ENCODE data around the gene ATP6V1C2.

The ATP6V1C2 gene, protein sequence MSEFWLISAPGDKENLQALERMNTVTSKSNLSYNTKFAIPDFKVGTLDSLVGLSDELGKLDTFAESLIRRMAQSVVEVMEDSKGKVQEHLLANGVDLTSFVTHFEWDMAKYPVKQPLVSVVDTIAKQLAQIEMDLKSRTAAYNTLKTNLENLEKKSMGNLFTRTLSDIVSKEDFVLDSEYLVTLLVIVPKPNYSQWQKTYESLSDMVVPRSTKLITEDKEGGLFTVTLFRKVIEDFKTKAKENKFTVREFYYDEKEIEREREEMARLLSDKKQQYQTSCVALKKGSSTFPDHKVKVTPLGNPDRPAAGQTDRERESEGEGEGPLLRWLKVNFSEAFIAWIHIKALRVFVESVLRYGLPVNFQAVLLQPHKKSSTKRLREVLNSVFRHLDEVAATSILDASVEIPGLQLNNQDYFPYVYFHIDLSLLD

DNA sequence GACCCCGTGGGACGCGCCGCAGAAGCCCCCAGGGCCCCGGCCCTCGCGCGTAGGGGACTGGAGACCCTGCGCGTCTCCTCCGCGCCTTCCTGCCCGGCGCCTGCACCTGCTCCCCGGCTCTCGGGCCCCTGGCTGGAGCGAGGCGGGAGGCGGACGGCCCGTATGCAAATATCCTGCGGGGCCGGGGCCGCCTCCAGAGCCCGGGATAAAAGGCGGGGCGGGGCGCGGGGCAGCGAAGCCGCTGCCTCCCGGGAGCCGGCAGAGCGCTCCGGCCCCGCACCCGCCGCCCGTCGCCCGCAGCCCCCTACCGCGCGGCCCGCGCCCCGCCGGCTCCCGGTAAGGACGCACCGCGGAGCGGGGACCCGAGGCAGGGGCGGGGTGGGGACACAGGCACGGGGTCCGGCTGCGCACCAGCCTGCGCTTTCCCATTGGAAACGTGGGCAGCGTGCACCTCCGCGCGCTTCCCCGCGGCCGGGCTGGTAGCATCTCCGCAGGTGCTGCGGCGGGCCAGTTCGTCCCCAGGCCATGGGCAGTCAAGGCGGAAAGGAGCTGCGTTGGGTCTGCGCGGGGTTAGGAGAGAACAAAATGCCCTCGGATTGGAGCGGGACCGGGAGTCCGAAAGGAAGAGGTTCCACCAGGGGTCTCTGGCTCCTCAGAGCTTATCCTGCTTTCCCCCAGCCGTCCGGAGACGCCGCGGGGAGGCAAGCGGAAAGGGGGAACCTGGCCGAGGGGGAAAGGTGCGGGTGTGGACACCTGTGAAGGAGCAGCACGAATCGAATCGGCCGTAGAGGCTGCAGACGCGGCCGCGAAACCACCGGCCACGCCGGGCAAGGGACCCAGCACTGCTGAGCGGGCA is at the start of gene ATP6V1C2:
Gene ATP6V1C2 (plus strand): TSS at position 235 of the 856 bp plus-strand sequence. CDS start 1,220 bp downstream, outside the sequence.
- DNase-seq (ENCODE audit: low read depth): no peak

DNA sequence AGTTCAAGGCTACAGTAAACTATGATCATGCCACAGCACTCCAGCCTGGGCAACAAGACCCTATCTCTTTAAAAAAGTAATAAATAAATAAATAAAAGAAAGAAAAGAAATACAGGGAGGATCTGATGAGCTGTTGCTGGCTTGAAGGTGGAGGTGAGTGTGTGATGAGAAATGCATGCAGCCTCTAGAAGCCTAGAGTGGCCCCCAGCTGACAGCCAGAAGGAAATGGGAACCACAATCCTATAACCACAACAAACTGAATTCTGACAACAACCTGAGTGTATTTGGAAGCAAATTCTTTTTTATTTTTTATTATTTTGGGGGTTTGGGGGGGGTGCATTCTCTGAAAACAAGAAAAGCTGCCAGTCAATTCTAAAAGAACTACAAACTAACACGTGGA is 46.3 kb upstream of the ATP6V1C2 start:
- DNase-seq (ENCODE audit: low read depth): no peak

DNA sequence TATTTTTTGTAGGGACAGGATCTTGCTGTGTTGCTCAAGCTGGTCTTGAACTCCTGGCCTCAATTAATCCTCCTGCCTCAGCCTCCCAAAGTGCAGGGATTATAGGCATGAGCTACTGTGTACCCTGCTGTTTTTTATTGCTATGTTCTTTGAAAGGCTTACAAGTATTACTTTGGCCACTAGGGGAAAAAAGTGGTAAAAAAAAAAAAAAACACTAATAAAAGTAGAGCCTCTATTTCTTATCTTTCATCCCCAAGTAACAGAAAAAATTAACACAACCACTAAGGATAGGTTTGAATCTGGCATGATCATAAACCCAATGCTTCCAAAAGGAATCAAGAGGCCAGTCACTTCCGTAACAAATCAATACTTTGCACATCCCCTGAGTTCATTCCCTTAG is 43.2 kb upstream of the ATP6V1C2 start:
- DNase-seq (ENCODE audit: low read depth): no peak

- no peak for DNase-seq (ENCODE audit: low read depth)
Measured at GRCh38 chr2:10680214-10680613, 41.2 kb upstream of the ATP6V1C2 start.

DNA sequence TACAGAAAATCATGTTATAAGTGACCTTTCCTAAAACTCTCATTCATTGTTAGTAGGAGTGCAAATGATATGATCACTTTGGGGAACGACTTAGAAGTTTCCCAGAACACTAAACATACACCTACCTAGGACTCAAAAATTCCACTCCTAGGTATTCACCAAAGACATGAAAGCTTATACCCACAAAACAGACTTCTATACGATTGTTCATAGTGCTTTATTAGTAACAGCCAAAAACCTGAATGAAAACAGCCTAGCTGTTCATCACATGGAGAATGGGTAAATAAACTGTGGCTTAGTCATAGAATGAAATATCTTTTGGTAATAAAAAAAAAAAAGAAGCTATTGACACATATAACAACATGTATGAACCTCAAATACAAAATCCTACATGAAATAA is 40.5 kb upstream of the ATP6V1C2 start:
- DNase-seq (ENCODE audit: low read depth): no peak

DNA sequence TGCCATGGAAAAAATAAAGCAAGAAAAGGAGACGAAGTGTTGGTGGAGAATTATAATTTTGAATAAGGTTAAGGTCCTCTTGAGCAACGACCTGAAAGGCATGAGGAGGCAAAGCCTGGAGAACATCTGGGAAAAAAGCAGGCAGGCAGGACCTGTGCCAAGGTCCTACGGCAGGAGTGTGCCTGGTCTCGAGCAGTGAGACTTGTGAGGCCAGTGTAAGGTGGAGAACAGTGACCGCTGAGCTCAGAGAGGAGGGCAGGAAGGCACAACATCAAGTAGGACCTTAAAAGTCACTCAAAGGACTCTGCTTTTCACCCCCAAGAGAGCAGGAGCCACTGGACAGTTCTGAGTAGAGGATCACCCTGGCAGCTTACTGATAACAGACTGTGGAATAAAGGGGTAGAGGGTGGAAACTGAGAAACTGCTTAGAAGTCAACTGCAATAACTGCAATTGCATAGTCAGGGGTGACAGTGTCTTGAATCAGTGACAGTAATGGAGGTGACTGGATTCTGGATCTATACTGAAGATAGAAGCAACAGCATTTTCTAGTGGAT is 35.2 kb upstream of the ATP6V1C2 start:
- no peak for DNase-seq (ENCODE audit: low read depth)

DNA sequence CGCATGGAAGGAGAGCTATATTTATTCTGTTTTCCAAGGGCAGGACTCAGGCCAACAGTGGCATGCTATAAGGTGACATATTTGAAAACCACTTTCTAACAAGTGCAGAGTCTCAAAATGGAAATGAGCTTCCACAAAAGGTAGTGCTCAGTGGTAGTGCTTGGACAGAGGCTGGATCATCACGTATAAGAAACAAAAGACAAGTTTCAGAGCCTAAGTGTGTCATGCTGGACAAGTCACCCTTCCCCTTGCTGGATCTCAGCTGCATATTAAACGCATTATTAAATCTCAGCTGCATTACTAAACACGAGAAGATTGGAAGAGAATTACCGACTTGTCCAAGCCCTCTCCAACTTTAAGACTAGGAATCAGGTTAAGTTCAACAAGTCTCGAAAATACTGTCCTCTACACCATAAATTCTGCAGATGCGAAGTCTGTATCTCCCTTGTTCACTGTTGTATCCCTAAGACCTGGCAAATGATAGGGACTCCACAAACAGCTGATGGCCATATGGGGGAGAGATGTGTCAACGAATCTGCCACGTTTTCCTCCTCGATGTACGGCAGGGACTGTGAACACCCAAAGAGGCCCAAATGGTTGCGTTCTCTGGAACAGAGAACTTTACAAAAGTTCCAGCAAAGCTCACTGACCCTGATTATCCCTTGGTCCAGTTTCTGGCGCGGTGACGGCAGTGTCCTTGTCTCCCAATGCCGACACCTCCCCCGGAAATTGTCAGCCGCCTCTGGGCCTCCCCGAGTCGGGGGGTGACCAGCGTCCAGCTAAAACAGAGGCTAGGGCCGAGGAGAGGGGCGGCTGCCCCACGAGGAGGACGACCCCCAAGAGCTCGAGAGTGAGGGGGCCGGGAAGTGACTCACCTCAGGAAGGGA is 32.3 kb upstream of the ATP6V1C2 start:
- DNase-seq (ENCODE audit: low read depth): no peak

DNA sequence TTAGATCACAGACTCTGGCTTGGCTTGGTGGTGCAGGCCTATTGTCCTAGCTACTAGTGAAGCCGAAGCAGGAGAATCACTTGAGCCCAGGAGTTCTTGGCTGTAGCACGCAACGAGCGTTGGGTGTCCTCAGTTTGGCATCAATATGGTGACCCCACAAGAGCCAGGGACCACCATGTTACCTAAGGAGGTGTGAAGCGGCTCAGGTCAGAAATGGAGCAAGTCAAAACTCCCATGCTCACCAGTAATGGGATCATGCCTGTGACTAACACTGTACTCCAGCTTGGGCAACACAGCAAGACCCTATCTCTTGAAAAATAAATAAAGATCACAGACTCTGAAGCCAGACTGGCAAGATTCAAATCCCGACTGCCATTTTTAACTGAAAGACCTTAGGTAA is 29.9 kb upstream of the ATP6V1C2 start:
- DNase-seq (ENCODE audit: low read depth): no peak

- no peak for DNase-seq (ENCODE audit: low read depth)
Measured at GRCh38 chr2:10700078-10700803, 21.2 kb upstream of the ATP6V1C2 start.

GRCh38 chr2:10704034-10704594 is 17.3 kb upstream of the ATP6V1C2 start:
- DNase-seq (ENCODE audit: low read depth): no peak

DNA sequence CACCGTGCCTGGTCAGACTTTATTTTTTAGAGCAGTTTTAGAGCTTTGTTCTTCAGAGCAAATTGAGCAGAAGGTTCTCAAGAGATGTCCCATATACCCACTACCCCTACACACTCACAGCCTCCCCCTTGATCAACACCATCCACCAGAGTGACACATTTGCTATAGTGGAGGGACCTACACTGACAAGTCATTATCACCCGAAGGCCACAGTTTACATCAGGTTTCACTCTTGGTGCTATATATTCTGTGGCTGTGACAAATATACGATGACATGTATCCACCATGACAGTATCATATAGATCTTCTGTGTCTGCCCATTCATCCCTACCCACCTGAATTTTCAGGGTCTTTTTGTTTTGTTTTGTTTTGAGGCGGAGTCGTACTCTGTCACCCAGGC is 15.4 kb upstream of the ATP6V1C2 start:
- no peak for DNase-seq (ENCODE audit: low read depth)

- no peak for DNase-seq (ENCODE audit: low read depth)
Measured at GRCh38 chr2:10707831-10708230, 13.6 kb upstream of the ATP6V1C2 start.

- DNase-seq (ENCODE audit: low read depth): no peak
Measured at GRCh38 chr2:10709290-10709939, 12.0 kb upstream of the ATP6V1C2 start.

GRCh38 chr2:10712185-10712809 is 9.1 kb upstream of the ATP6V1C2 start:
- DNase-seq (ENCODE audit: low read depth): no peak

DNA sequence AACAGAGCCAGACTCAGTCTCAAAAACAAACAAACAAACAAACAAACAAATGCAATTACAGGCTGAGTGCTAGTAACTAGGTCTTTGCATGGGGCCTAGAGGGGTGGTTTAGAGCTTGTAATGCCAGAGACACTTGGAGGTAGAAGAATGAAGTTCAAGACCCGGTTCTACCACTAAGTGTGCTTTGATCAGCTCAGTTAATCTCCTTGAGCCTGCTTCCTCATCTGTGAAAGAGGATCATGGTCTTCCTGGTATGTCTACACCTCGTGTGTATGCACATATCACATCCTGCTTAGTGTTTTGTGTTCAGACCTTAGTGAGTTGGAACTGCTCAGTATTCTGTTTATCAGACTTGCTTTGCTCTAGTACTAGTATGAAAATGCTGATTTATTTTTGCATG is 4.8 kb upstream of the ATP6V1C2 start:
- no peak for DNase-seq (ENCODE audit: low read depth)

GRCh38 chr2:10717628-10718027 is 3.8 kb upstream of the ATP6V1C2 start:
- DNase-seq (ENCODE audit: low read depth): no peak

GRCh38 chr2:10720306-10720705 is 1.1 kb upstream of the ATP6V1C2 start:
- no peak for DNase-seq (ENCODE audit: low read depth)

GRCh38 chr2:10720947-10721395 is 459 bp upstream of the ATP6V1C2 start:
- DNase-seq (ENCODE audit: low read depth): no peak

DNA sequence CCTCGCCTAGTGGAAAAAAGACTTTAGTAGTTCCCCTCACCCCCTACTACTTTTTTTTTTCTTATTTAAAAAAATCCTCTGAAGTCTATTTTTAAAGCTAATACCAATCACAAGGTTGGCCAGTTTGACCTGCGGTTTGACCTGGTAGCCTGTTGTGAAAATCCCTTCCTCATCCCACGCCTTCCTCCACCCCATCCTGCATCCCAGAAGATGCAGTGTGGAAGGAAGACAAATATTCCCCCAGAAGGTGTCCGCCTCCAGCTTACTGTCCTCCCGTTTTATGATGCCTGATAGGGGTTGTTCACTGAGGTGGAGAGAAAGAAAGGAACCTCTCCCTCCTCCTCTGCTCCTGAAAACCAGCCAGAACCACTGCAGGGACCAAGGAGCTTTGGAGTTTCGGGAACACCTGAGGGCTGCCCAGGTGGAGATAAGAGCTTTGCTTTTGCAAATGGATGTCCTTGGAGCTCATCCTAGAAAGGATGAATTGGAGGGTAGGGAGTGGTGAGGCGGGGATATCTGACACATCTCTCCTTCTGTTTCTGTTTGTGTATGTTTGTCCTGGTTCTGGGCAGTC is 909 bp downstream of the ATP6V1C2 start:
- DNase-seq (ENCODE audit: low read depth): no peak
